ENCODE measurements around the gene GEMIN5.

The GEMIN5 gene

DNA sequence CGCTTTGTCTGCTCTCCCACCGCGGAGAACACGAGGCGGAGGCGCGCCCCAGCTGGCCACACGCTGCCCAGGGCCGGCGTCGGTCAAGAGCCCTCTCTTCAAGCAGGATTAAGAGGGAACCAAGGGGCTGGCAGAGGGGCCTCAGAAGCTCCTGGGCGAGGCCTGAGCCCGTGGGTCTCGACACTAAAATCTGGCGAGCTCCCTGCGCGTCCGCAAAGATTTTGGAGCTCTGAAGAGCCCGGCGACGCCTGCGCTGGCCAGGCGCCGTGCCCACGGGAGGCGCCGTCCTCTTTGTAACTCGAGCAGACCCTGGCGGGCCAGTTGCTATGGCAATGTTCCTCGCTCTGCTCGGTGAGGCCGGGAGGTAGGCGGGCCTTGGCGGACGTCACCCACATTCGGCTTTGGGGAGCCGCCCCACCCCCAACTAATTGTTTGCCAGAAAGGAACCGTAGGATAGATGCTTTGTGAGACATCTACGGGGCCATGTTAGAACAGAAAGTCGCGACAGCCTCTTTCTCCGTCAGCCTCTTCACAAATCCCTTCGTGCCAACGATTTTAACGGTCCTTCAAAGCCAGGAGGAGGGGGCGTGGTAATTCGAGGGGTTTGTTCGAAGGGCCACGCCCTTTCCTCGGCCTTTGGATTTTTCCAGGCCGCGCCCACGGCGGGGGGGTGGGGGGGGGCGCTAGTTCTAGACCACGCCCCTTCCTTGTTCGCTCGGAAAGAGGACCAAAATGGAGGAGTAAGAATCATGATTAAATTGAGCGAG lies 80.3 kb downstream of the GEMIN5 start:
- peak; percentile 71 to 74 for DNase-seq (ENCODE audit: low read depth in 2 of 2, low spot score in 1 of 2)

DNA sequence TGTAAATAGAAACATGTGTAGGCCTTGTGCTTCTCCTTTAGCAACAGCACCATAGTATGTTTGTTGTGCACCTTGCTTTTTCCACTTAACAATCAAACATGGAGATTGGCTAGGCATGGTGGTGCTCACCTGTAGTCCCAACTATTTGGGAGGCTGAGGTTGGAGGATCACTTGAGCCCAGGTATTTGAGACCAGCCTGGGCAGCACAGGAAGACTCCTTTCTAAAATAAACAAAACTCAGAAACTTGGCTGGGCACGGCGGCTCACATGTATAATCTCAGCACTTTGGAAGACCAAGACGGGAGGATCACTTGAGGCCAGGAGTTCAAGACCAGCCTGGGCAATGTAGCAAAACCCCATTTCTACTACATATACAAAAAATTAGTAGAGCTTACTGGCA lies 86.7 kb downstream of the GEMIN5 start:
- DNase-seq (ENCODE audit: low read depth in 2 of 2, low spot score in 1 of 2): no peak

DNA sequence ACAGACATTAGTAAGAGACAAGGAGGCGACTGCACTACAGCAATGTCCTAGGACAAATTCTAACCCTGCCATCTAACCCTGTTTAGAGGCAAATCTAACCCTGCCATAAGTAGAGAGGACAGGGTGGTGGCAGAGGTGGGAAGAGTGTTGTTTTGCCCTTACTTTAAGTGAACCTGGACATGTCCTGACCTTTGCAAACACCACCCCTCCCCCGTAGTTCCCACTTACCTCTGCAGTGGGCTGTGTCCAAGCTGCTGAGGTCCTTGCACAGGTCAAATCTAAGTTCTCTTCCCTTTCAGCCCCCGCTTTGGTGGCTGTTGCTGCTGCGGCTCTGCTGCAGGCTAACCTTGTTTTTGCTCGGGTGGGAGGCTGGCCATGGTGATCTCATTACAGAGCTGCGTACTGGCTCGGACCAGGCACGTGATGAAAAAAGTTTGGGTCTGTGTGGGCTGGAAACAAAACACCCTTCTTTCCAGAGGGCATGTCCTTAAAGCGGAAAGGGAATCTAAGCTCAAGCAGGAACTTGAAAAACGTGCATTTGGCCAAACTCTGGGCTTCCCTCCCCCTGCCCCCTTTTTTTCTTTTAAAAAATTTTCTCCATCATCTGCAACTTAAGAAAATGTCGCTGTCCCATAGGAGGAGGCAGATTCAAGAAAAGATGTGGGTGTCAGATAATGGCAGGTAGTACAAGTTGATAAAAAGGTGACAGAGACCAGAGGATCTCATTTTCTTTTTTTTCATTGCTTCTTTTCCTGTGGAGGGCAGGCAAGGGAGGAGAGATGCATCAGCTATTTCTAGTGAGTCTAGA lies 87.6 kb downstream of the GEMIN5 start, which contains the start of gene FAXDC2:
Gene FAXDC2, minus strand, starts transcription at position 349 of the 808 bp plus-strand sequence. CDS start 12,425 bp downstream, outside the sequence.
- DNase-seq (ENCODE audit: low read depth in 2 of 2, low spot score in 1 of 2): no peak

DNA sequence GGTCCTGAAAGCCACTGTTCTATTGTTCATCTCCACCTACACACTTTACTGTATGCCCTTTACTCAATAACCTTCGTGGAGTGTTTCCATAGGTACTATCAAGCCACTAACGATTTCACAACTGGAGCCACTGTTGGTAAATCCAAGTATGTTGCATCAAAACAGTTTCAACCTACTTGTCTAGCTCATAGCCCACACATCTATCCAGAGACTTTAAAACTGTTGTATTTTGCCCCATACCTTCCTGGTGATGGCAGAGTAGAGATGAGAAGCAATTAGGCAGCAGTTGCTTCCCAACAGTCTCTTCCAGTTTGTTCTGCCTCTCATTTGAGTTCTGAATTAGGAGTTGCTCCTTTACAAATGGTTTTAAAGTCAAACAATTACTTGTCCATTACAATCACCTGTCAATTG lies 88.2 kb downstream of the GEMIN5 start:
- no peak for DNase-seq (ENCODE audit: low read depth in 2 of 2, low spot score in 1 of 2)

DNA sequence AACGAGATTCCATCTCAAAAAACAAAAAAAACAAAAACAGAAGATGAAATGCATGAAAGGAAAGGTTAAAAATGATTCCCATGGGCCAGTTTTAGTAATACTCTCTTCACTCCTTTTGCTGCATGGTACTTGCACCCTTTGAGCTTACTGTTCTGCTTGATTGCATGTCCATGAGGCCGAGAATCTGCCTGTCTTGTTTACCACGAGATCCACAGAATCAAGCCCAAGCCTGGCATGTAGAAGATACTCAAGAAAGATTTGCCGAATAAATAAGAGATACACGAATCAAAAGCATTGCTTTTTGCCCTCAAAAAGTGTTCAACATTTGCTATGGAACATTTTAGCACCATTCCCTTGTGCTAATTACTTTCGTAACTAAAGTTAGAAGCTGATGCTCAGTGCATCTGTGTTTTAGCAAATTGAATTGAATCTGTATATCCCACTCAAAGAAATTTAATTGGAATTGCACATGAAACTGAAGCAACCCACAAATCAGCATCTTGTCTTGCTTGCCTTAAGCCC lies 88.7 kb downstream of the GEMIN5 start:
- no peak for DNase-seq (ENCODE audit: low read depth in 2 of 2, low spot score in 1 of 2)

DNA sequence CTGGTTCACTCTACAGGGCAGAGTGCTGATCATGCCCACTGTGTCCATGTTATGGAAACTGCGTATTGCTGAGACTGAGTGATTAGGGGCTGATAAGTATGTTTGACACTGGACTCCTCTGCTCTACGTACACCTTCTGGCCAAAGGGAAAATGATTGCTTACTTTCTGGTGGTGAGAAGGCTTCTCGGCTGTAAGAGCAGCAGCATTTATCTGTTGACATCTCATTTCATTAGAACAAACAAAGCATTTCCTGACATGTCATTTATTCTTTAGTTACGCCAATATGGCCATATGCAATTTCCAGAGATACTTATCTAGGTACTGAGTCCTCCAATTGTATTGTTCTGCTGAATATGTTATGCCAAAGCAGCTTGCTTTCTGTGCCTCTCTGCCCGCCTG lies 93.2 kb downstream of the GEMIN5 start:
- no peak for DNase-seq (ENCODE audit: low read depth in 2 of 2, low spot score in 1 of 2)

DNA sequence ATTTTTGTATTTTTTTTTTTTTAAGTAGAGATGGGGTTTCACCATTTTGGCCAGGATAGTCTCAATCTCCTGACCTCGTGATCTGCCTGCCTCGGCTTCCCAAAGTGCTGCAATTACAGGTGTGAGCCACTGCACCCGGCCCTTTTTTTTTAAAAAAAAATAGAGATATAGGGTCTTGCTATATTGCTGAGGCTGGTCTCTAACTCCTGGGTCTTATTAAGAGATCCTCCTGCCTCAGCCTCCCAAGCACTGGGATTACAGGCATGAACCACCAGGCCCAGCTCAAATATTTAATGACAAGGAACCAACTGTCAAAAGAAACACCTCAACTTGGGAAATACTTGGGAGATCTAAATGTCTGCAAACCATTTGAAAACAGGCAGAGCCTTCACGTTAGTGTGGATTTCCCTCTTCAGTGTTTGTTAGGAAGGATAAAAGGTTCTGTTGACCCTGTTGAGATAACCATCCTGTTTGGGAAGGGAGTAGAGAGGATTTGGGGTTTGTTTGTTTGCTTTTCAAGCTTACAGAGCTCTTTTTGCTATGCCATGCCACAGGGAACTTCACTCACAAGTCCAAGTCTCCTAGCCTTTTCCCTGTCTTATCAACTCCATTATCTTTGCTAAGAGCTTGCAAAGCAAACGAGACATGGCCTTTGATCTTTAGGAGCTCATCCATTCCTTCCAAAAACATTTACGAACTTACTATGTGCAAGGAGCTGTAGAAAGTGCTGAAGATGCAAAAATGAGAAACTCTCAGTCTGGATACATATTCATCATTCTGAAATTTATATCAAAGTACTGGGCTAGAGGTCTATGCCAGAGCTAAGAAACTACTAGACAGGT lies 95.1 kb downstream of the GEMIN5 start:
- DNase-seq (ENCODE audit: low read depth in 2 of 2, low spot score in 1 of 2): no peak

DNA sequence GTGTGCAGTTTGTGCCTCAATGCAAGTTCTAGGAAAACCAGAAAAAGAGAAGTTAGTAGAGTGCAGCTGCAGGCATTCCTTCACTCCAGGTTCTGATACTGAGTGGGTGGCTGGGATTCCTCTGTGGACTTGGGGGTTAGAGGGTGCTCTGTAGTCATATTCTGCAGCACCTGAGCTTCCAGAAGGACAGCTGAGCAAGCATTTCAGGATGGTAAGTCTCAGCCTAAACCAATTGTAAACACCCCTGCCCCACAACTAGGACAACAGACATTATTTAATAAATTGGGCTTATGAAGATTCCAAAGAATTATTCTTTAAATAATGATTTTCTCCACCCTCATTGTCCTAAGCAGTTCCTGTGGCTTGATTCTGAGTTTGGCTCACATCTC lies 96.7 kb downstream of the GEMIN5 start:
- DNase-seq (ENCODE audit: low read depth in 2 of 2, low spot score in 1 of 2): no peak

DNA sequence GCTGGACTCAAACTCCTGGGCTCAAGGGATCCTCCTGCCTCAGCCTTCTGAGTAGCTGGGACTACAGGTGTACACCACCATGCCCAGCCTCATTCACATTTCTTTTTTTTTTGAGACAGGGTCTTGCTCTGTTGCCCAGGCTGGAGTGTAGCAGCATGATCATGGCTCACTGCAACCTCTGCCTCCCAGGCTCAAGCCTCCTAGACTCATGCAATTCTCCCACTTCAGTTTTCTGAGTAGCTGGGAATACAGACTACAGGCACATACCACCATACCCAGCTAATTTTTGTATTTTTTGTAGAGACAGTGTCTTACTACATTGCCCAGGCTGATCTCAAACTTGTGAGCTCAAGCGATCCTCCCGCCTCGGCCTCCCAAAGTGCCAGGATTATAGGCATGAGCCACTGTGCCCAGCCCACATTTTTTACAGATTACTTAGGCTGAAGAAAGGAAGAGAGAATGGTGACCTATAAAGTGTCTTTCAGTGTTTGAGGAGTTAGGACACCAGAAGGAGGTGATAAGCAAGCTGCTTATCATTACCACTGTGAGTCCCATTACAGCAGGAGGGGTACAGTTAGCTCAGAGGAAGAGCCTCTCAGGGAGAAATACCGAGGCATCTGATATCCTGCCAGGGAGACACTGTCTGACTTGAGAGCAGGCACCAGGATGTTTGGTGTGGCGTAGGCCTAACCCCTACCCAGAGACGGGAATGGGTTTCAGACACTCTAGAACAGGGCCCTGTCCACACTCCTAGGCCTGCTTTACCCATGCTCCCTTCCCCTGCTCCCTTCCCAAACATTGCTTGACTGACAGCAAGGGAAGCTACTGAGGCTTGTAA lies 97.4 kb downstream of the GEMIN5 start:
- no peak for DNase-seq (ENCODE audit: low read depth in 2 of 2, low spot score in 1 of 2)

Measured in stimulated activated CD8-positive, alpha-beta memory T cell treated with anti-CD3 and anti-CD28 coated beads, Interleukin-4, amount 100 ng/mL, for 1 hour (primary cell).